Bronchial epithelial cell (primary cell): Measurements from ENCODE around the gene STIM2. TPM values are rescaled to one million over a fixed set of nuclear protein-coding genes. Genes with fewer than 3 reads are reported as not detected.

ENCODE experiments used
- DNase-seq: peaks from one replicate; pipeline ENCODE4 v3.0.0-alpha.2; 2010; ENCODE audit warnings: low read depth
- FAIRE-seq: peaks from 2 replicates; lab custom pipeline; 2011; peaks lifted over from hg19 to GRCh38; lab: Jason Lieb, UNC
- H3K27me3 ChIP-seq: 2 replicates; pipeline ENCODE4 v1.5.1; 2011; ENCODE audit warnings: low read length; ENCODE audit not compliant: control insufficient read depth, insufficient read depth
- H3K36me3 ChIP-seq: 2 replicates; pipeline ENCODE4 v1.5.1; 2011; ENCODE audit warnings: low read length; ENCODE audit not compliant: control insufficient read depth, insufficient read depth
- H3K4me3 ChIP-seq: 2 replicates; pipeline ENCODE4 v1.5.1; 2011; ENCODE audit warnings: mild to moderate bottlenecking, low read depth, low read length, control low read depth
- total RNA-seq: library from RNA; depleted of rRNA; stranded (reverse); fragments of >200 nt; gene quantifications from 2 replicates; pipeline ENCODE4 v1.2.1, GENCODE V29; 2014
- TF ChIP-seq, protein P1 (sequence below): IDR thresholded peaks from 2 replicates; pipeline ENCODE4 v1.5.1; 2011; ENCODE audit warnings: mild to moderate bottlenecking, moderate library complexity, low read length, control low read depth, inconsistent platforms; ENCODE audit not compliant: insufficient read depth, severe bottlenecking

The STIM2 gene
- total RNA-seq, 1 donor from 2014 or later: 7.6 TPM

DNA sequence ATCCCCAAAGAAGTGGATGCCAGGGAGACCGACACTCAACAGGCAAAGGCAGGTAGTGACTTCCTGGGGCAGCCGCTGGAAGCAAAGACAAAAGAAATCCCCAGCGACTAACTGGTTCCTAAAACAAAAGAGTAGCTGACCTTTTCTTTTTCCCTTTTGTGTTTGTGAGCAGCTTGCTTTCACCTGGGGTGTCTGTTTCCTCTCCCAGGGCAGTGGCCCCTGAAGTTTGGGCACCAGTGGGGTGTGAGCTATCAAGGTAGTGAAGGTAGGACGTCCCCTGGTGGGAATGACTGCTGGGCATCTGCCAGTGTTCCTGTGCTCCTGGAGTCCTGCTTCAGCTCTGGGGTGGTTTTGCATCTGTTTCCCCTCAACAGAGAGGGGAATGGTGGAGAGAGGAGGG is 41.6 kb upstream of the STIM2 start:
- TF ChIP-seq, protein P1, sequence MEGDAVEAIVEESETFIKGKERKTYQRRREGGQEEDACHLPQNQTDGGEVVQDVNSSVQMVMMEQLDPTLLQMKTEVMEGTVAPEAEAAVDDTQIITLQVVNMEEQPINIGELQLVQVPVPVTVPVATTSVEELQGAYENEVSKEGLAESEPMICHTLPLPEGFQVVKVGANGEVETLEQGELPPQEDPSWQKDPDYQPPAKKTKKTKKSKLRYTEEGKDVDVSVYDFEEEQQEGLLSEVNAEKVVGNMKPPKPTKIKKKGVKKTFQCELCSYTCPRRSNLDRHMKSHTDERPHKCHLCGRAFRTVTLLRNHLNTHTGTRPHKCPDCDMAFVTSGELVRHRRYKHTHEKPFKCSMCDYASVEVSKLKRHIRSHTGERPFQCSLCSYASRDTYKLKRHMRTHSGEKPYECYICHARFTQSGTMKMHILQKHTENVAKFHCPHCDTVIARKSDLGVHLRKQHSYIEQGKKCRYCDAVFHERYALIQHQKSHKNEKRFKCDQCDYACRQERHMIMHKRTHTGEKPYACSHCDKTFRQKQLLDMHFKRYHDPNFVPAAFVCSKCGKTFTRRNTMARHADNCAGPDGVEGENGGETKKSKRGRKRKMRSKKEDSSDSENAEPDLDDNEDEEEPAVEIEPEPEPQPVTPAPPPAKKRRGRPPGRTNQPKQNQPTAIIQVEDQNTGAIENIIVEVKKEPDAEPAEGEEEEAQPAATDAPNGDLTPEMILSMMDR: no peak
- no peak for DNase-seq
- Histone ChIP-seq H3K36me3 (no peaks in the 10 kb centered on the region), H3K4me3 (no peak overlapping the region), H3K27me3 (no peaks in the 10 kb centered on the region)
- no peak for FAIRE-seq

DNA sequence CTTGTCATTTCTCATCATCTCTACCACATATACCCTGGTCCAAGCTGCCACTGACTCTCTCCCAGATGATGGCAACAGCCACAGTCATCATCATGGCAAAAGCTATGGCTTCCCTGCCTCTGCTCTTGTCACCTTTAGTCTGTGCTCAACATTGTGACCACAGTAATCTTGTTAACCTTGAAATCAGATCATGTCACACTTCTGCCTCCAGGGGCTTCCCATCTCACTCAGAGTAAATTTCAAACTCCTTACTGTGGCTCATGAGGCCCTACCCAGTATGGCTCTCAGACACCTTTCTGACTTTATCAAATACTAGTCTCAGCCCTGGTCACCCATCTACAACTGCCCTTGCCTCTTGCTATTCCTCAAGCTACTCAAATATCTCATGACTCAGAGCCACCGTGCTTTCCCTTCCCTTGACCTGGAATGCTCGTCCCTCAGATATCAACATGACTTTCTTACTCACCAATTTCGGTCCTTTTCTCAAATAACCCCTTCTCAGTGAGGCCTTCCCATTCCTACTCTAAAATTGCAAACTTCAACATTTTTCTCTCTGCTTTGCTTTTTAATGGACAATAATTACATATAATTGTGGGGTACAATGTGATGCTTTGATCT is 41.1 kb upstream of the STIM2 start:
- no peak overlapping the region for H3K4me3 ChIP-seq
- DNase-seq (no peak), FAIRE-seq (peak; percentile 82)
- TF ChIP-seq, protein P1: no peak
- no peaks in the 10 kb centered on the region for H3K36me3 ChIP-seq
- H3K27me3 ChIP-seq: no peaks in the 10 kb centered on the region

DNA sequence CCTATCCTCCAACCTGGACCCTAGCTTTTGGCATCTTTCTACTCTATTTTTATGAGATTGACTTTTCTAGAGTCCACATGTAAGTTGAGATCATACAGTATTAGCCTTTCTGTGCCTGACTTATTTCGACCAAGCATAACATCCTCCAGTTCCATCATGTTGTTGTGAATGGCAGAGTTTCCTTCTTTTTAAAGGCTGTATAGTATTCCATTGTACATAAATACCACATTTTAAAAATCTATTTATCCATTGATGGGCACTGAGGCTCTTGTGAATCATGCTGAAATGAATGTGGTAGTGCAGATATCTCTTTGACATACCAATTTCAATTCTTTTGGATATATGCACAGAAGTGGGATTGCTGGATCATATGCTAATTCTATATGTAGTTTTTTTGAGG is 40.3 kb upstream of the STIM2 start:
- H3K36me3 ChIP-seq: no peaks in the 10 kb centered on the region
- no peak overlapping the region for H3K4me3 ChIP-seq
- TF ChIP-seq, protein P1: no peak
- H3K27me3 ChIP-seq: no peaks in the 10 kb centered on the region
- FAIRE-seq (no peak), DNase-seq (no peak)

DNA sequence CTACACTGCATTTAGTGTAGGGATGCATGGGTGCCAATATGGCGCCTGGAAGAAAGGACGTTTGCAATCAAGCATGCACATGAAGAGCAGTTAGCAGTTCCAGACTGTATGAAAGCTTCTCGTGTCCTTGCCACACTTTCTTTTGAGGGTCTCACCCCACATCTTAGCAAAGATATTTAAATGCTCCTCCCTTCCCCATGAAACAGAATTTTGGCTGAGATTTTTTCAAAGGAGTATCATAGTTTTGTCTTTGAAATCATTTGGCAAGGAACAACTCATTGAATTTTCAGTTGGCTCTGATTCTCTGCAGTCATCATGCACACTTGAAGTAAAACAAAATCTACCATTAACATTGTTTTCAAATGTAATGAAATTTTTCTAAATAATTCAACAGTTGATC is 39.6 kb upstream of the STIM2 start:
- TF ChIP-seq, protein P1: no peak
- Histone ChIP-seq H3K36me3 (no peaks in the 10 kb centered on the region), H3K27me3 (no peaks in the 10 kb centered on the region), H3K4me3 (no peak overlapping the region)
- FAIRE-seq: no peak
- DNase-seq: no peak

DNA sequence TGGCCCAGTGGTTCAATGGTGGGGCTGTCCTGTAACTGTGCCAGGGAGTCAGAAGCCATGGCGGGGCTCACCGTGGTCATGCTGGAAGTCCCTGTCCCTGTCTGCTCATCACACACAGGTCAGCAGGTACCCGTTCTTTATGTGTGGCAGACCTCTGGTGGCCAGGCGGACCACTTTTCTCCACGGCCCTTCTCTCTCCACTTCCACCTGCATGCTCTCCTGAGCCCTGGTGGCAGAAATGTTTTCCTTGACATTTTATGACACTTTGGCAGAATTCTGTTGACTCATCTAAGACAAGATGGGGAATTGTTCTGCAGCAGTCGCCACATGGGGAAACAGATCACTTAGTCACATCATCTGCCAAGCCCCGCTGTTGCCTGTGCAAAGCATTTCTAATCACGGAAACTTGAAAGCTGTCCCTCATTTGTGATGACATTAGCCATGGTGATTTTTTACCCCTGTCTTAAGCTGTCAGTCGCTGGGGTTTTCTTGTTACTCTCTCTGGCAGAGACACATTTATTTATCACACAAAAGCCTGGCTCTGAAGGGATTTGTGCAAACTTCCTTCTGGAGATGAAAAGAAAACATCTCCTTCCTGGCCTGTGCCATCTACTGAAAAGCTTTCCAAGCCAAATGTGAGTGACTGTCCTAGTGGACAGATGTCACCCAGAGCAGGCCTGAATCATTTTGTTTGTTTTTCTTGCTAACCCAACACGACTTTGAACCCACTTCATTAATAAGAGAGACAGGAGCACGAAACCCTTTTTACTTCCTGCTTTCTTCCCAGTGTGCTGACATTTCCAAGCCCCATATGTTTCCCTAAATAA is 38.8 kb upstream of the STIM2 start:
- FAIRE-seq (peak; percentile 13), DNase-seq (no peak)
- Histone ChIP-seq H3K4me3 (no peak overlapping the region), H3K27me3 (no peaks in the 10 kb centered on the region), H3K36me3 (no peaks in the 10 kb centered on the region)
- TF ChIP-seq, protein P1: no peak
